Activated naive CD8-positive, alpha-beta T cell treated with anti-CD3 and anti-CD28 coated beads, Interleukin-2, amount 50 U/mL, for 24 hours (primary cell): Measurements from ENCODE around the gene IFI27L2.

ENCODE experiments used
- ATAC-seq: fragments of 150-1000 bp; cut with Tn5 transposase; one replicate; pipeline ENCODE4 v1.10.0; 2021
- DNase-seq: peaks from one replicate; pipeline ENCODE4 v3.0.0; 2021
- H3K27ac Mint-ChIP-seq: one replicate; pipeline ENCODE4 v1.8.0; 2021; ENCODE audit warnings: mild to moderate bottlenecking, mixed read lengths
- H3K27me3 Mint-ChIP-seq: one replicate; pipeline ENCODE4 v1.8.0; 2021; ENCODE audit warnings: mixed read lengths
- H3K36me3 Mint-ChIP-seq: one replicate; pipeline ENCODE4 v1.8.0; 2021; ENCODE audit warnings: low read depth, mixed read lengths
- H3K4me1 Mint-ChIP-seq: one replicate; pipeline ENCODE4 v1.8.0; 2021; ENCODE audit warnings: mixed read lengths
- H3K4me3 Mint-ChIP-seq: one replicate; pipeline ENCODE4 v1.8.0; 2021; ENCODE audit warnings: mild to moderate bottlenecking, moderate library complexity, mixed read lengths
- H3K9me3 Mint-ChIP-seq: one replicate; pipeline ENCODE4 v1.8.0; 2021; ENCODE audit warnings: mixed read lengths

Gene IFI27L2

DNA sequence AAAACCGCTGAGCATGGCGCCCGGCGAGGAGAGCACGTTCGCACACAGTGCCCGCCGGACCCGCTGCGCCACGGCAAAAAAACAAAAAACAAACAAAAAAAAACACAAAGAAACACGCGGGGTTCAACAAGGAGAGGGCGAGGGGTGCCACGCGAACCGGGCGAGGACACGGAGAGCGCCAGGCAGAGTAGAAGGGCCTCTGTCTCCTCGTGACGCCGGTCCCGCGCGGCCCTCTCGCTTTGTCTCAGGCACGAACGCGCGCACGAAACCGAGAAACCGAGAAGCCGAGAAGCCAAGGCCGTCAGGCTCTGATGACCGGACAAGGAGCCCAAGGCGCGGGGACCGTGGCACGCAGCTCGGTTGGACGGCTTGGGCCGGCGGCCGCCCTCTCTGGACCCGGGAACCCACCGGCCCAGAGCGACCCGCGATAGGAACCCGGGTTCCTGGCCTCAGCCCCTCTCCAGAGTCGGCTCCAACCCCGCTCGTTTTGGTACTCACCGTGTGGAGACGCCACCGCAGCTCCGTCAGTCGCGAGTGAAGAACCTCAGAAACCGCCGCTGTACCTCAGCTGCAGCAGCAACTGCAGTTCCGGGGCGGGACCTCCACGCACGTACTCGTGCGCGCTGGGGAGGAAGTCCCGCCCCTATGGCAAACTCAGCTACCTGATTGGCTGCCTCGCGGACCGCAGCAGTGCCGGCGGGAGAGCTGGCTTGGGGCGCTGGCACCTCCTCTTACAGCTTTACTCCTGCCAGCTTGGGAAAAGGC is 48.6 kb downstream of the IFI27L2 start, which contains the start of the genes DDX24 and IFI27L1:
DDX24 (minus strand) TSS at position 582 of the 765 bp plus-strand sequence. CDS start 1,460 bp downstream, outside the sequence.
IFI27L1 (plus strand) TSS at position 690 of the 765 bp plus-strand sequence. CDS start 15,628 bp downstream, outside the sequence.
- ATAC-seq, result peak; percentile 98
- Mint-ChIP-seq H3K27ac (peak within 1 kb of the TSS; percentile 99), H3K27me3 (no peaks in the 10 kb centered on the region)

DNA sequence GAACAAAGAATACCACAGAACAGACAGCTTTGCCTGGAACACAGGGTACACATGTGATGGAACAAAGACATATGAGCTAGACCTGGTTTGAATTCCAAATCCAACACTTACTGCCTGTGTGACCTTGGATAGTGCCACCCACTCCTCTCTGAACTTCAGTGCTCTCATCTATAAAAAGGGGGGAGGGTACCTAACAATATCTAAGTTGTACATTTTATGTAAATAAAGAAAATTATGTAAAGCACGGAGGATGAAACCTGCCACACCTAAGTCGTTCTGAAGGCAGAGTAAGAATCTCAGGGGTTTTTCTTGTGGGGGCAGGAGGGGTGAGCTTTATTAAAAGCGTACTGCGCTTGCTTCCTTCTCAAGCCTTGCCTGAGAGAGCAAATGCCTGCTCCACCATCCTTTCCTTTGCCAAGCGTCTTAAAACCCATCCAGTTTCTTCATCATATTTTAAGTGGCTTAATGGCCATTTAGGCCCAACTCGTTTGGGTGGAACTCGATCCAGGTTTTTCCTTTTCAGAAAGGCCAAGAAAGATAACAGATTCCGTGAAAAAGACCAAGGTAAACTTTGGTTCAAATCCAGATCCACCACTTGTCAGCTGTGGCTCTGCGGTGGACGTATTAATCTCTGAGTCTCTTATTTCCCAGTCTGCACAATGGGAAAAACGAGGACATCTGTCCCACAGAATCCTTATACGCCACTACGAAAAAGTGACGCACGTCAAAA is 49.3 kb downstream of the IFI27L2 start:
- Mint-ChIP-seq H3K36me3 (peaks cover 51% of the 10 kb centered on the region), H3K27ac (peak overlapping the region; percentile 99), H3K9me3 (peaks cover 11% of the 10 kb centered on the region), H3K4me1 (peaks cover 54% of the 10 kb centered on the region), H3K27me3 (no peaks in the 10 kb centered on the region), H3K4me3 (peak overlapping the region; percentile 99)
- DNase-seq (no peak), ATAC-seq (no peak)

More for the DNA sequence above, 48.6 kb downstream of the IFI27L2 start, which contains the start of the genes DDX24 and IFI27L1:
- H3K36me3 Mint-ChIP-seq, result peaks cover 43% of the 10 kb centered on the region
- peaks cover 4% of the 10 kb centered on the region for H3K9me3 Mint-ChIP-seq
- H3K4me1 Mint-ChIP-seq, result peaks cover 48% of the 10 kb centered on the region
- peak within 1 kb of the TSS; percentile 99 for H3K4me3 Mint-ChIP-seq
- peak; percentile 97 for DNase-seq

DNA sequence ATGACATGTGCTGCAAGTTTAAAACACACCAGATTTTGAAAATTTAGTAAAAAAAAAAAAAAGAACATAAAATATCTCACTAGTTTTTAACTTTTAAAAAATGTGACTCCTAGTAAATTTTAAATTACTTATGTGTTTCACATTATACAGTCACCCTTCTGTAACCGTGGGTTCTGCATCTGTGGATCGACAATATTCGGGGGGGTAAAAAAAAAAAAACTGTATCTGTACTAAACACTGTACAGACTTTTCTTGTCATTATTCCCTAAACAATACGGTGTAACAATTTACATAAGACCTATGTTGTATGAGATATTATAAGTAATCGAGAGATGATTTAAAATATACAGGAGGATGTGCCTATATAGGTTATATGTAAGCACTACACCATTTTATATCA is 51.6 kb downstream of the IFI27L2 start:
- Mint-ChIP-seq H3K4me1 (peaks cover 62% of the 10 kb centered on the region), H3K9me3 (peaks cover 21% of the 10 kb centered on the region), H3K27me3 (no peaks in the 10 kb centered on the region), H3K27ac (peak overlapping the region; percentile 71), H3K36me3 (peaks cover 68% of the 10 kb centered on the region), H3K4me3 (peak overlapping the region; percentile 99)
- DNase-seq (no peak), ATAC-seq (no peak)
